Measurements from ENCODE around the gene IFNK.

IFNK gene

GRCh38 chr9:27539479-27540441 is 15.7 kb downstream of the IFNK start:
- no peak for FAIRE-seq

GRCh38 chr9:27540502-27540901 is 16.4 kb downstream of the IFNK start:
- no peak for FAIRE-seq

- no peak for FAIRE-seq
Observed at GRCh38 chr9:27541740-27542139, 17.6 kb downstream of the IFNK start.

- no peak for FAIRE-seq
Observed at GRCh38 chr9:27542508-27542907, 18.4 kb downstream of the IFNK start.

- FAIRE-seq, result no peak
Observed at GRCh38 chr9:27545471-27545870, 21.4 kb downstream of the IFNK start.

GRCh38 chr9:27548055-27548741 is 24.1 kb downstream of the IFNK start:
- FAIRE-seq, result peak; percentile 98

- FAIRE-seq, result no peak
Observed at GRCh38 chr9:27549196-27549755, 25.2 kb downstream of the IFNK start.

GRCh38 chr9:27554712-27555111 is 30.6 kb downstream of the IFNK start:
- FAIRE-seq, result peak; percentile 93

GRCh38 chr9:27556470-27556869 is 32.4 kb downstream of the IFNK start:
- no peak for FAIRE-seq

GRCh38 chr9:27558307-27558706 is 34.2 kb downstream of the IFNK start:
- FAIRE-seq, result peak; percentile 74

- FAIRE-seq, result no peak
Observed at GRCh38 chr9:27560457-27560856, 36.4 kb downstream of the IFNK start.

GRCh38 chr9:27561685-27562084 is 37.6 kb downstream of the IFNK start:
- no peak for FAIRE-seq

GRCh38 chr9:27563738-27564430 is 39.8 kb downstream of the IFNK start:
- peak; percentile 43 for FAIRE-seq

GRCh38 chr9:27564670-27565069 is 40.6 kb downstream of the IFNK start:
- no peak for FAIRE-seq

- FAIRE-seq, result no peak
Observed at GRCh38 chr9:27565696-27566095, 41.6 kb downstream of the IFNK start.

- no peak for FAIRE-seq
Observed at GRCh38 chr9:27566118-27566517, 42.0 kb downstream of the IFNK start.

GRCh38 chr9:27569406-27569805 is 45.3 kb downstream of the IFNK start:
- no peak for FAIRE-seq

GRCh38 chr9:27571011-27571410 is 46.9 kb downstream of the IFNK start:
- FAIRE-seq, result no peak

GRCh38 chr9:27572061-27572460 is 48.0 kb downstream of the IFNK start:
- no peak for FAIRE-seq

GRCh38 chr9:27572566-27572917 is 48.5 kb downstream of the IFNK start:
- no peak for FAIRE-seq

GRCh38 chr9:27572918-27573633 is 49.0 kb downstream of the IFNK start, which contains the start of gene C9orf72:
Gene C9orf72 (minus strand): TSS chr9:27573481. CDS start chr9:27567120, 6,361 bp downstream.
- no peak for FAIRE-seq
